COLO829 (cell line): ENCODE data around the gene LINGO4.
A peak's percentile ranks its signal among the peaks of the same experiment; 100 is the strongest.

Experiments
- DNase-seq: peaks from one replicate; pipeline ENCODE4 v3.0.0; 2012; ENCODE audit warnings: low spot score

The LINGO4 gene

GRCh38 chr1:151834239-151834638, 29.0 kb upstream of the LINGO4 start:
- no peak for DNase-seq

DNA sequence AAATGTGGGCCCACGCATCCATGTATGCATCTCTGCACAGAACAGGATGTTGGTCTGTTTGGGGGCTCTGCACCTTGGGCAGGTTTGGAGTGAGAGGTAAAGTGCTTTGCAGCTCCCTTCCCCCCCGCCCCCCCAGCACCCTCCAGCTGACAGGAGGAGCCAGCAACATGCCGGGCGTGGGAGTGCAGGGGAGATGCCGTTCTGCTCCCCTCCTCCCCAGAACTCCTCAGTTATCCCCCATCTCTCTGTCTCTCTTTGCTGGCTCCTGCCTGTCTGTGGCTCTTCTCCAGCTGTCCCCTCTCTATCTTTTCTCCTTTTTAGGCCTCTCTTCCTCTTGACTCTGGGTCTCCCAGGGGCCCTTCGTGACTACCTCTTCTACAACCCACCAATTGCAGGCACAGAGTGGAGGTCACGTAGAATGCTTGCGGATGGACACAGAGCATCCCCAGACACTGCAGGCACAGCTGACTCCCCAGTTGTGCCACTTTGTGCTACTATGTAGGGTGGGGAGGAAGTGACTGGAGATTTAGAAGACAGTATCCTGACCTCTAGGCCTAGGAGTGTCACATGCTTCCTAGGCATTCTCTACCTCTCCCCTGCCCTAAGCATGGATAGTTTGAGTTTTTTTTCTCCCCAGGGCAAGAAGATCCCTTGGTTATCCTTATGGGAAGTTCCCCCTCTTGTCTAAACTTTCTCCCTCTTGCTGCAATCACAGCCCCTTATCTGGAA, 28.1 kb upstream of the LINGO4 start:
- DNase-seq: no peak

- no peak for DNase-seq
These were observed 27.2 kb upstream of the LINGO4 start for GRCh38 chr1:151832318-151832980.

- DNase-seq: no peak
These were observed 26.4 kb upstream of the LINGO4 start, which contains the start of gene RORC for GRCh38 chr1:151831605-151832004. Gene RORC (minus strand): TSS chr1:151831802. CDS start chr1:151831764, 38 bp downstream.

DNA sequence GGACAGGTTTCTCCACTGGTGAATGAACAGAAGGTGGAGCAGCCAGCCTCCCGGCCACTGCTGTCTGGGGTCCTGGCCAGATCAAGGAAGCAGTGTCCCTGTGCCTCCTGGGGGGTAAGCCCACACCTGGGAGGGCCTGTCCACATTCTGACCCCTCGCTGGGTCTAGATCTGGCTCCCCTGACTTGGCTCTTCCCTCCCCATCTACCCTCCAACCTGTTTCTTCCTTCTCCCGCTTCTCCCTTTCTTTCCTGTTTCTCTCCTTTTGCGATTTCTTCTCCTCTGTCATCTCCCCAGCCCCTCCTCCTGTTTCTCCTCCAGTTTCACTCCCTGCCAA, 26.0 kb upstream of the LINGO4 start:
- no peak for DNase-seq

DNA sequence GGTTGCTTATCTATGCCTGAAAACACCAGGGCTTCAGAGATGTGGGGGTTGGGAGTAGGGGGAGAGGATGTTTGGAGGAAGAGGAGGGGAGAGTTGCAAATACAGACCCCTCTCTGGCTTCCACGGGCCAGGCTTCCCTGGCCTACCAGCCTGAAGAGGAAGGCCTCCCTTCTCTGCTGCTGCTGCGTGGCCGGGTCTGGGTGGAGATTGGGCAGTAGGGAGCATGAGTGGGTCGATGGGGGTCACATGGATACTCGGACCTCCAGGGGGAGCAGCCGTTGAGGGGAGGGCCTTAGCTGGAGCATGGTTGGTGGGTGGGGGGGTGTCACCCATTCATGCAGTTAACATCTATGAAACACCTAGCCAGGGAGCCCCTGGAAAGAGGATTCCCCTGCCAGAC, 24.8 kb upstream of the LINGO4 start:
- no peak for DNase-seq

DNA sequence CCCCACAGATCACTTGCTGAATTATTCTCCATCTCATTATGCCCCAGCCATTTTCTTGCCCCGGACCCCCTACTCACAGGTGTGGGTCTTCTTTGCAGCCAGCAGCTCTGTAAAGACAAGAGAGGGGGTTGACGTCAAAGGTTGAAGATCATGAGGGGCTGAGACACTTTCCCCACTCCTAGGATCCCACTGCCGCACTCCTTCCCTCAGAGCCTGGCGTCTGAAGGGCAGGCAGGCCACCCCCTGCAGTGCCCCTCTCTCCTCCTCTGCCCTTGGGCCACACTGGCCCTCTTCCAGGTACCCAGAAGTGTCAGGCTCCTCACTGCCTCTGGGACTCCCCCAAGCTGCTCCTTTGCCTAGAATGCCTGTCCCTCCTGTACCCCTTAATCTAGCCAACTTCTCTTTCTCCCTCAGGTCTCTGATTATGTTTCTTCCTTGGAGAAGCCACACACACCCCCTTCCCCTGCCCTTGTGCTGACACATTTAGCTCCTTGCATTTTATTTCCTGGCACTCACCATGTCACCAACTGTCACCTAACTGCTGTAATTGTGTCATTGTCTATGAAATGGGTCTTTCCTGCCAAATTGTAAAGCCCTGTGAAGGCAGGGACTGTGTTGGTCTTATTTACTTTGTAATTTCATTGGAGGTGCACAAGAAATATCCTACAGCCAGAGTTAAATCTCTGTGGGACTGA, 24.3 kb upstream of the LINGO4 start:
- DNase-seq: no peak

DNA sequence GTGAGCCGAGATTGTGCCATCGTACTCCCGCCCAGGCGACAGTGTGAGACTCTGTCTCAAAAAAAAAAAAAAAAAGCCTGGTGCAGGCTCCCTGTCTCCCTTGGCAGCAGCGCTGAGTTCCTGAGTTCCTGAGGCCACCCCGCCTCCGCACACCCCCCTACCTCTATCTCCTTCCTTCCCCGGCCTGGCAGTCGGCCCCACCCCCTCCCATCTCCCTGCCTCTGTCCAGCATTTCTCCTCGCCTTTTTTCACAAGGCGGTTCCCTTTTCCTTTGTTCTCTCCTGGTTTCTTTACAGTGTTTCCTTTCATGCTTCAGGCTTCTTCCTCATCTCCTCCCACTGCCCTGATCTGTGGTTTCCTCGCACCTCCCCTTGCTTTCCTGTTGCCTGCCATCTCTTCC, 23.7 kb upstream of the LINGO4 start:
- DNase-seq: peak; percentile 95

DNA sequence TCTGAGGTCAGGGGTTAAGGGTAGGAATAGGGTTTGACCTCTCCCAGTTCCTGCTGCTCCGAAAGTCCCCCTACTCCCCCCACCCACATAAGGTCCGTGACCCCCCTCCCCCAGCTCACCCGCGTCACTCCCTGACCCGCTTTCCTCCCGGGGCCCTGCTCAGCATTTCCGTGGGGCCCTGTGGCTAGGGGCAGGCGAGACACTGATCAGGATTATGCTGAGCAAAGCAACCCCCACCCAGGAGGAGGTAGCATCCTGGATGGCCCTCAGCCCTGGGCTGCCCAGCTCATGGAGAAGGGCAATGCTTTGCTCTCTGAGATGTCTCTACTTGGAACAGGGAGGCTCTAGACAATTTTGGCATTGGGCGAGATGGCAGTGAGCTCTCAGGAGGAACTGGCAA, 22.6 kb upstream of the LINGO4 start:
- no peak for DNase-seq

DNA sequence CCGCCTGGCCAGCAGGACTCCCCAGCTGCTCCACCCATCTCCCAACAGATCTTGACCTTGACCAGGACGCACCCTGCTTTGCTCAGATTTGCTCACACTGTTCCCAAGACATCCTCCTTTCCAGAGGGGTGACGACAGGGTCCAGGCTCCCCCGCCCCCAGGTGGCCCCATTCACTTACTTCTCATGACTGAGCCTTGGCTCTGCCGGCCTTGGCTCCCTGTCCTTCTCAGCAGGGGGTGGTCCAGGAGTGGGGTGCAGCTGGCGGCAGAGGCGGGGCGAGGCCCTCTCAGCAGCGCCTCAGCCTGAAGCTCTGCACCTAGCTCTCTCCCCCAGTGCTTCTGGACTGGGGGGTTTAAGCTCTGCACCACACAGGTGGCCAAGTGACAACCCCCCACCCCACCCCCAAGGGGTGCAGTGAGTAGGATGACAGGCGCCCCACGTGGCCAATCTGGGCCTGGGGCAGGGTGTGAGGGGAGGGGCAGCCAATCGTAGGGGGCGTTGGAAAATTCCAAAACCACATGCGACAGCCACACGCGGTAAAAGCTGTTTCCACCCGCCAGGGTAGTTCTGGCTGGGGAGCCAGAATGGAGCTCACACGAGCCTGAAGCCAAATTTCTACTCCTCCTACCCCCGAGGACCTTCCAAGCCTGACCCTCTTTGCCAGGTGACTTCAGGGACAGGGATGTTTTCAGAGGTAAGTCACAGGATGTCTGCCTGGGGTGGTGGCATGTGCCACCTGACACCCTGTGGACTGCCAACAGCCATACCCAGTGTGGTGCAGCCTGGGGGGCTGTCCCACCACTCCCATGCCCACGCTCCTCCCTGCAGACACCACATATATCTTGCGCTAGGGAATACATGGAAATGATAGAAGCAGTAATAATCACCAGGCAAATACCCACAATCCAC, 20.8 kb upstream of the LINGO4 start:
- no peak for DNase-seq

- no peak for DNase-seq
These were observed 20.0 kb upstream of the LINGO4 start for GRCh38 chr1:151825204-151825603.

GRCh38 chr1:151823175-151823574, 18.0 kb upstream of the LINGO4 start:
- no peak for DNase-seq

- DNase-seq: no peak
These were observed 17.2 kb upstream of the LINGO4 start for GRCh38 chr1:151822404-151822803.

DNA sequence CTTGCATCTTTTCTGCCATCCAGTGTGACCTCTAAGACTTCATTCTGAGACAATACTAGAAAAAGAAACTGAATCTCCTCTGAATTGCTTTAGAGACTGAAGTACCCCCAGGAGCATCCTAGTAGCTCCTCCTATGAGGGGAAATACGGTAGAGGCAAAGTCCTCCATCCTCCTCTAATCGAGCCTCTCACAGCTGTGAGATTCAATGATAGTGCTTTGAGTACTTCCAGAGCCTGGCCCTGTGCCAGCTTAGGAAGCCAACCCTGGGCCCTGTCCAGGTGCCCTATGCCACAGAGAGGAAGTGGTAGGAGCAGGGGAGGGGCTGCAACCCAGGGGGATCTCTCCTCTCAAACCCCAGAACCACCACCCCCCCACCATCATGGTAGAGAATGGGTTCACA, 15.7 kb upstream of the LINGO4 start:
- no peak for DNase-seq

DNA sequence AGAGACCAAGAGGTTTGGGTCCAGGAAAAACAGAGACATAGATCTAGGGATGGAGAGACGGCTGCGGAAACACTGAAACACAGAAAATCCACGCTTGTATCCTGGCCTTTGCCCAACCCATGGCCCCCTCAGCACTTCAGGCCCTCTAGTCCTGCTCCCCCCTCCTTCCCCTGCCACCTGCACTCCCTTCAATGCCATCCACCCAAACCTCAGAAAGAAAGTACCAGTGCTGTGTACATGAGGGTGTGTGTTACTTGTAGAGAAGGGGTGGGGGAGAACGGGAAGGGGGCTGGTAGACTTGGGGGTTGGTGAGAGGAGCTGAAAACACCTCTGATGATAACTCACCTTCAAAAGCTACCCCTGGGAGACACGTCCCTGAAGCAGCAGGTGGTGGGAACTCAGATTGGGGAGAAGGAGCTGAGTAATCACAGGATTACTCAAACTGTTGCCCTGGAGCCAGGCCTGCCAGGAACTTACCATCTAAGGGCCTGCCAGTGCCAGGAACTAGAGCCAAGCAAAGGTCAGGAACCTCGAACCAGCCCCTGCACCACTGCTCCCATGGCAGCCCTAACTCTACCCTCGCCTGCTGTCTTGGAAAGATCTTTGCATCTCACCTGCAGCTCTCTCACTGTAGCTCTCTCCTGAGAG, 14.9 kb upstream of the LINGO4 start:
- DNase-seq: no peak

DNA sequence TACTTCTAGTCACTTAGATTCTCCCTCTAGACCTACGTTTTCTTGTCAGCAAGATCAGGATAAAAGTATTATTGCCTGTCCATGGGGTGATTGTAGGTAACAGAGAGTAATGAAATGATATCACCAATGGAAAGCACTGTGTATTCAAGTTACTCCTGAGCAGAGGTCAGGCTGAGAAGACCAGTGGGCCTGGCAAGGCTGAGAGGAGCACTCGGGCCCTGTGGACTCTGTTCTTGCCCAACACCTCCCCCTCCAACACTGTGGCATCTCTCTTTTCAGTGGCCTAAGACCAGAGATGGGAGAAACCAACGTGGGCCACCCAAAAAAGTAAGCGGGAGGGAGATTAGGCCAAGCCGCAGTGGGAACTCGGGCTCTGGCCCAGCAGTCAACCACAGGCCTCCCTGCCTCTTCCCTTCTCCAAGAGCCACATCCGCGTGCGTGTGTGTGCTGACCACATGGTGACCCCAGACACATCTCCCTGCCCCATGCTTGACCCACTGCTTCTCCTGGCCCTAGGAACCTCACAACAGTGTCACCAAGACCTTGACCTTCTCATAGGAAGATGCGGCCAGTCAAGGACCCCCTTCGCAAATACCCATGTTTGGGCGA, 14.1 kb upstream of the LINGO4 start:
- no peak for DNase-seq

- no peak for DNase-seq
These were observed 12.1 kb upstream of the LINGO4 start for GRCh38 chr1:151817353-151817730.

DNA sequence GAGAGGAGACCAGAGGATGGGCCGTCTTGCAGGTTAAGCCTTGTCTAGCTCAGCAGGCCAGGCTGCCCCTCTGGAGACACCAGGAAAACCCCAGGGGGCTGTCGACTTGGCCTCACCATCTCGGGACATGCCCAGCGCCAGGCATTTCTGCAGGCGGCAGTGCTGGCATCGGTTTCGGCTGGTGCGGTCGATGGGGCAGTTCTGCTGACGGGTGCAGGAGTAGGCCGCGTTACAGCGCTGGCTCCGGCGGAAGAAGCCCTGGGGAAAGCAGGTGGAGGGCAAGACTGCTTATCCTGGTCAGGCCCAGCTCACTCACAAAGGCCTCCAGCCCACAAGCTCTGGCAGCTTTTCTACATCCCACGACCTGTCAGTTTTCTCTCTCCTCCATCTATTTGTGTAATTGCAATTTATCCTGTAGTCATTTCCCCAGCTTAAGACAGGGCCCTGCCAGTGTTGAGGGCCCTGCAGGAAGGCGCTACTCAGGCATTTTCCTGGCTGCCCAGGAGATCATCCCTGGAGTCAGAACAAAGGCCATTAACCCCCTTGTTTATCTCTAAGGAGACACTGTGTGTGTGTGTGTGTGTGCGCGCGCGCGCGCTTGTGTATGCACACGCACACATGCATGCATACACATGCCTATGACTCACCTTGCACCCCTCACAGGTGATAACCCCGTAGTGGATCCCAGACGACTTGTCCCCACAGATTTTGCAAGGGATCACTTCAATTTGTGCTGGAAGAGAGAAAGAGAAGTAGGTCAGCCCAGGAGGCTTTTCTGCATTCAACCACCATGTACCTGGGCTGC, 11.5 kb upstream of the LINGO4 start:
- no peak for DNase-seq

GRCh38 chr1:151815716-151816327, 10.6 kb upstream of the LINGO4 start:
- no peak for DNase-seq

DNA sequence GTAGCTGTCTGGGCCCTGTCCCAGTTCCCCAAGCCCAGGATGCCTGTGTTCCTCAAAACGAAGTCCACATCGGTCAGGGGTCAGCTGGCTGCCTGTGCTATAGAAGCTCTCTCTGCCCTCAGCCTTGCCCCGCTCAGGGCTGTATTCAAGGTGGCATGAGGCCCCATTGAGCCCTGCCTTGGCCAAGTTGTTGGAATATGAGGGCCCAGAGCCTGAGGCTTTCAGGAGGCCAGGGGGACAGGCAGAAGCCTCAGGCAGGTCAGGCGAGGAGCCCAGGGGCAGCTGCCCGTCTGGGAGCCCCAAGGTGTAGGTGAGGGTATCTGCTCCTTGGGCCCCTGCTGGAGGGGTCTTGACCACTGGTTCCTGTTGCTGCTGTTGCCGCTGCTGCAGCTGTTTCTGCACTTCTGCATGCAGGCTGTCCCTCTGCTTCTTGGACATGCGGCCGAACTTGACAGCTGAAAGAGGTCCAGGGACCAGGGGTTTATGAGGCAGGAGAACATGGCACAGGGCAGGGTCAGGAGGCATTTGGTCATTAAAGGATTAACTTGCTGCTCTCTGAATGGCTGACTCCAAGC, 9.8 kb upstream of the LINGO4 start:
- DNase-seq: no peak
